Ishikawa (cell line): ENCODE results near the gene MAP10.

Source experiments
- CEBPB ChIP-seq: IDR thresholded peaks from 2 replicates; pipeline ENCODE4 v1.6.1; 2012
- EP300 ChIP-seq: IDR thresholded peaks from 2 replicates; pipeline ENCODE4 v1.6.1; 2012; ENCODE audit warnings: borderline replicate concordance
- RAD21 ChIP-seq: IDR thresholded peaks from 2 replicates; pipeline ENCODE4 v1.6.1; 2012; ENCODE audit warnings: low read depth
- TAF1 ChIP-seq: IDR thresholded peaks from 2 replicates; pipeline ENCODE4 v1.6.1; 2012; ENCODE audit warnings: low read depth, mild to moderate bottlenecking
- ZBTB7A ChIP-seq: IDR thresholded peaks from 2 replicates; pipeline ENCODE4 v1.6.1; 2012; ENCODE audit warnings: low read depth

GRCh38 chr1:232784794-232785193 lies 20.4 kb upstream of the MAP10 start:
- TF ChIP-seq EP300 (no peak), TAF1 (no peak), CEBPB (no peak), RAD21 (no peak), ZBTB7A (no peak)
